ENCODE measurements around the gene LHFPL2. TPM values are rescaled to one million over a fixed set of nuclear protein-coding genes. Genes with fewer than 3 reads are reported as not detected.

The LHFPL2 gene
- total RNA-seq, 1 experiment from 2014 or later: 17.9 TPM

DNA sequence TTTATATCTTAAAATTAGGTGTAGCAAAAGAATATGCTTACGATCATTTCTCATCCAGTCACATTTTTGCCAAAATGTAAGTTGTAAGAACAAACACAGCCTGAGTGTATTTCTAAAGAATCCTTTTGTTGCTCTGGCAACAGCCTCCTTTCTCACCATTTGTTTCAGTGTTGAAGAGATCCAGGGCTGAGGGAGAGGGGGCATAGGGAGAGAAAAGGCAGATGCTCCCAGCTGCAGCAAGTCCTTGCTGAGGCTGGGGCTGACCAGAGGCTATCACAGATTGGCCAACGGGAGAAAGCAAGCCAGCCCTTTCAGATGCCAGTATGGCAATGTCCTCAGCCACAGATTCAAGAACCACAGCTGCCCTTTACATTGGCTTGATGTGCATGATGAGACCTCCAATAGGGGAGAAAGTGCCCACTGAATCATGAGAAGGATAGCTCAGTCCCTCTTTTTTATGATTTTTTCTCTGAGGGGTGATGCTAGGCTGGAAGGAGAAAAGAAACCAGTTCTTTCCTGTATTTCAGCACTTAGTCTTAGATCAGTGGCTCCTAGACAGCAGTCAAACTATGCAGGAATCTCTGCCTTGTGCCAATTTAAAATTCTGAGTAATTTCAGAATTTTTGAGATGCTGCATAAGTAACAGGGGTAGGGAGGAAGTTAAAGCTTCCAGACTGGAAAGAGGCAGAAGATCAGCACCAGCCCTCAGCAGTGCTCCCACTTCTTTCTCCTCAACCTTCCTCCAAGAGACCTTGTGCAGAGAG lies 142.1 kb downstream of the LHFPL2 start:
- CTCF ChIA-PET: no interaction called here
- BruUV-seq (replicated peaks): no TSS peak
- Histone ChIP-seq H3K9me2 (ENCODE audit: insufficient read depth) (no peaks in the 10 kb centered on the region), H3K9me3 (ENCODE audit: control insufficient read depth in 1 of 2, insufficient read depth in 1 of 2, low read depth in 1 of 2, low read length in 2 of 2) (no peaks in the 10 kb centered on the region), H3K4me2 (ENCODE audit: low read length) (no peak overlapping the region), H4K20me1 (ENCODE audit: insufficient read depth) (no peaks in the 10 kb centered on the region), H3K36me3 (ENCODE audit: control insufficient read depth in 1 of 2, insufficient read depth in 2 of 2, low read length in 2 of 2) (no peaks in the 10 kb centered on the region), H3K4me1 (ENCODE audit: control insufficient read depth in 1 of 2, insufficient read depth in 2 of 2, low read length in 2 of 2) (peaks cover 14 to 24% of the 10 kb centered on the region in 2 experiments; a peak in 3 of 4 replicates), H3K27me3 (ENCODE audit: insufficient read depth, low read length) (no peaks in the 10 kb centered on the region), H2AFZ (ENCODE audit: low read depth, low read length, poor library complexity, severe bottlenecking) (no peak overlapping the region), H3K4me3 (replicated peaks in 1 of 2; ENCODE audit: low read depth in 1 of 2, low read length in 2 of 2) (no peak overlapping the region), H3K27ac (ENCODE audit: low read depth, low read length) (no peak overlapping the region), H3K9ac (ENCODE audit: low read length) (no peak overlapping the region), H3K79me2 (ENCODE audit: insufficient read depth, low read length) (no peaks in the 10 kb centered on the region; the same call in 1 of the 2 replicates)
- RAD21 ChIA-PET (ENCODE audit: low non-redundant PET in 1 of 2, low total read pairs in 2 of 2, uncharacterized antibody in 2 of 2, unreplicated experiment in 2 of 2): no interaction called here
- POLR2A ChIA-PET: no interaction called here
- DNase-seq (ENCODE audit: low read depth, low spot score): no peak
- no peak for TF ChIP-seq YY1 (IDR thresholded peaks at IDR 0.05; ENCODE audit: extremely low read depth, insufficient replicate concordance, low read depth, low read length)
- TF ChIP-seq, protein P1, sequence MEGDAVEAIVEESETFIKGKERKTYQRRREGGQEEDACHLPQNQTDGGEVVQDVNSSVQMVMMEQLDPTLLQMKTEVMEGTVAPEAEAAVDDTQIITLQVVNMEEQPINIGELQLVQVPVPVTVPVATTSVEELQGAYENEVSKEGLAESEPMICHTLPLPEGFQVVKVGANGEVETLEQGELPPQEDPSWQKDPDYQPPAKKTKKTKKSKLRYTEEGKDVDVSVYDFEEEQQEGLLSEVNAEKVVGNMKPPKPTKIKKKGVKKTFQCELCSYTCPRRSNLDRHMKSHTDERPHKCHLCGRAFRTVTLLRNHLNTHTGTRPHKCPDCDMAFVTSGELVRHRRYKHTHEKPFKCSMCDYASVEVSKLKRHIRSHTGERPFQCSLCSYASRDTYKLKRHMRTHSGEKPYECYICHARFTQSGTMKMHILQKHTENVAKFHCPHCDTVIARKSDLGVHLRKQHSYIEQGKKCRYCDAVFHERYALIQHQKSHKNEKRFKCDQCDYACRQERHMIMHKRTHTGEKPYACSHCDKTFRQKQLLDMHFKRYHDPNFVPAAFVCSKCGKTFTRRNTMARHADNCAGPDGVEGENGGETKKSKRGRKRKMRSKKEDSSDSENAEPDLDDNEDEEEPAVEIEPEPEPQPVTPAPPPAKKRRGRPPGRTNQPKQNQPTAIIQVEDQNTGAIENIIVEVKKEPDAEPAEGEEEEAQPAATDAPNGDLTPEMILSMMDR (IDR thresholded peaks at IDR 0.05 in 2 of 3, conservative IDR thresholded peaks at IDR 0.05 in 1 of 3; ENCODE audit: borderline replicate concordance in 1 of 3, insufficient read depth in 1 of 3, low read depth in 2 of 3, low read length in 2 of 3): no peak
- no peak for TF ChIP-seq JUND (IDR thresholded peaks at IDR 0.05)
- no peak for TF ChIP-seq ELF1 (IDR thresholded peaks at IDR 0.05; ENCODE audit: borderline replicate concordance, low read depth)
- no peak for TF ChIP-seq RAD21 (IDR thresholded peaks at IDR 0.05; ENCODE audit: low read depth)
- TF ChIP-seq SP1 (IDR thresholded peaks at IDR 0.05; ENCODE audit: low read depth): no peak
- no peak for TF ChIP-seq MAX (IDR thresholded peaks at IDR 0.05)
- TF ChIP-seq TCF7L2 (IDR thresholded peaks at IDR 0.05; ENCODE audit: borderline replicate concordance, extremely low read depth, insufficient read depth, insufficient read length): no peak
- no peak for TF ChIP-seq SIN3A (IDR thresholded peaks at IDR 0.05; ENCODE audit: low read depth)
- intact Hi-C loops (cut with micrococcal nuclease): no loop called here
- no peak for ATAC-seq
